ENCODE data around the gene NRG2. TPM values are rescaled to one million over a fixed set of nuclear protein-coding genes. Genes with fewer than 3 reads are reported as not detected.

NRG2 gene
- polyA plus RNA-seq, 1 of the 3 experiments (the other 2 are of a cell fraction) = 3.7 TPM

GRCh38 chr5:139951296-139951924 lies 91.7 kb downstream of the NRG2 start:
- Histone ChIP-seq H3K27ac (ENCODE audit: low read depth in 2 of 2, low read length in 1 of 2) (no peak overlapping the region), H3K9me3 (no peaks in the 10 kb centered on the region), H3K9me2 (no peaks in the 10 kb centered on the region), H3F3A (replicated peaks; ENCODE audit: insufficient read depth) (no peaks in the 10 kb centered on the region), H4K20me1 (ENCODE audit: insufficient read depth) (no peaks in the 10 kb centered on the region), H3K9ac (no peak overlapping the region), H2AFZ (ENCODE audit: low read depth) (no peak overlapping the region), H3K4me1 (ENCODE audit: control insufficient read depth in 1 of 2, insufficient read depth in 2 of 2, low read depth in 1 of 2, low read length in 1 of 2) (peaks cover 0 to 24% of the 10 kb centered on the region in 2 experiments; a peak in 1 of 4 replicates), H3K27me3 (ENCODE audit: insufficient read depth) (no peaks in the 10 kb centered on the region), H3K4me2 (no peak overlapping the region), H3K79me2 (ENCODE audit: insufficient read depth) (no peaks in the 10 kb centered on the region), H3K36me3 (replicated peaks in 1 of 2; ENCODE audit: control insufficient read depth in 1 of 2, insufficient read depth in 2 of 2, low read length in 1 of 2) (no peaks in the 10 kb centered on the region), H3K4me3 (ENCODE audit: low read depth in 2 of 2, low read length in 1 of 2) (no peak overlapping the region)
- no peak for DNase-seq
- TF ChIP-seq RXRA (IDR thresholded peaks at IDR 0.05; ENCODE audit: borderline replicate concordance, low read depth) (no peak), JUND (IDR thresholded peaks at IDR 0.05) (no peak), TCF12 (IDR thresholded peaks at IDR 0.05) (no peak), POLR2AphosphoS5 (IDR thresholded peaks at IDR 0.05; ENCODE audit: low read depth, low read length) (no peak), RCOR1 (IDR thresholded peaks at IDR 0.05; ENCODE audit: low read length) (no peak), NRF1 (IDR thresholded peaks at IDR 0.05; ENCODE audit: low read depth, low read length) (no peak), GABPA (IDR thresholded peaks at IDR 0.05; ENCODE audit: low read depth) (no peak), PBX3 (IDR thresholded peaks at IDR 0.05) (no peak), EZH2phosphoT487 (IDR thresholded peaks at IDR 0.05; ENCODE audit: borderline replicate concordance, low read depth) (no peak), USF1 (IDR thresholded peaks at IDR 0.05; ENCODE audit: borderline replicate concordance, low read depth) (no peak), TAF1 (IDR thresholded peaks at IDR 0.05; ENCODE audit: borderline replicate concordance, low read depth, low read length) (no peak), ELF1 (IDR thresholded peaks at IDR 0.05) (no peak), MXI1 (IDR thresholded peaks at IDR 0.05; ENCODE audit: low read depth, low read length) (no peak), REST (IDR thresholded peaks at IDR 0.05; ENCODE audit: low read depth, low read length) (no peak), NFIC (IDR thresholded peaks at IDR 0.05; ENCODE audit: borderline replicate concordance) (no peak), MEF2A (IDR thresholded peaks at IDR 0.05; ENCODE audit: borderline replicate concordance, low read depth) (no peak)
- WGBS (ENCODE audit: low lambda C conversion rate) = 75% methylated on average over 3 of the region's 6 CpGs
- CTCF ChIA-PET = interaction anchor here (1.3 to 2.4 kb wide), 3 partner anchors 17 to 174 kb away, joined by 3 to 15 read pairs (median 4); no protein-coding TSS in a partner anchor
- POLR2A ChIA-PET = no interaction called here
